Loucy (cell line): ENCODE measurements around the gene RNASE11.

Experiments
- CTCF ChIP-seq: fragments of 200-600 bp; sonication (generic); conservative IDR thresholded peaks from 2 replicates; pipeline ENCODE4 v1.5.1; 2014; ENCODE audit warnings: mild to moderate bottlenecking, antibody characterized with exemption, low read length
- EZH2phosphoT487 ChIP-seq: fragments of 200-600 bp; IDR thresholded peaks from 2 replicates; pipeline ENCODE4 v1.6.1; 2018; ENCODE audit warnings: antibody characterized with exemption, mild to moderate bottlenecking, moderate library complexity, borderline replicate concordance

- TF ChIP-seq CTCF, result no peak
- TF ChIP-seq EZH2phosphoT487, result no peak
Observed at GRCh38 chr14:20608383-20609110, 20.7 kb upstream of the RNASE11 start.
